Mesendoderm (in vitro differentiated cells): ENCODE measurements around the gene TRIM13.
"Not testable (repeated sequence)": the region's sequence is repeated elsewhere in the genome, so short reads cannot be mapped to it uniquely, and the experiment has no call there.

Source experiments
- DNase-seq: peaks from one replicate; pipeline ENCODE4 v3.0.0; 2013
- H2AK5ac ChIP-seq: 2 replicates; pipeline ENCODE4 v1.6.1; 2013; ENCODE audit warnings: low read length, inconsistent platforms
- H2BK120ac ChIP-seq: 2 replicates; pipeline ENCODE4 v1.6.1; 2013; ENCODE audit warnings: low read depth, mild to moderate bottlenecking, low read length, moderate library complexity, mixed read lengths
- H2BK15ac ChIP-seq: replicated peaks from 2 replicates; pipeline ENCODE4 v1.6.1; 2013; ENCODE audit warnings: low read depth, mild to moderate bottlenecking, moderate library complexity
- H2BK5ac ChIP-seq: 2 replicates; pipeline ENCODE4 v1.6.1; 2013; ENCODE audit warnings: low read length, inconsistent platforms
- H3K18ac ChIP-seq: 2 replicates; pipeline ENCODE4 v1.6.1; 2013; ENCODE audit warnings: mild to moderate bottlenecking, low read length, mixed read lengths
- H3K23ac ChIP-seq: one replicate; pipeline ENCODE4 v1.6.1; 2013; ENCODE audit warnings: low read length
- H3K27ac ChIP-seq: 2 replicates; pipeline ENCODE4 v1.5.1; 2013; ENCODE audit warnings: low read depth, mild to moderate bottlenecking, inconsistent platforms, low read length, moderate library complexity
- H3K27me3 ChIP-seq: 2 replicates; pipeline ENCODE4 v1.6.1; 2013; ENCODE audit warnings: low read length, control low read depth, mild to moderate bottlenecking, inconsistent platforms; ENCODE audit not compliant: insufficient read depth, poor library complexity
- H3K36me3 ChIP-seq: 2 replicates; pipeline ENCODE4 v1.6.1; 2013; ENCODE audit warnings: low read length, inconsistent platforms; ENCODE audit not compliant: control insufficient read depth, insufficient read depth
- H3K4ac ChIP-seq: one replicate; pipeline ENCODE4 v1.6.1; 2013; ENCODE audit warnings: low read depth, mild to moderate bottlenecking, low read length, moderate library complexity
- H3K4me1 ChIP-seq: 2 replicates; pipeline ENCODE4 v1.6.1; 2013; ENCODE audit warnings: low read depth, low read length, inconsistent platforms; ENCODE audit not compliant: control insufficient read depth
- H3K4me2 ChIP-seq: 2 replicates; pipeline ENCODE4 v1.6.1; 2013; ENCODE audit warnings: low read length
- H3K4me3 ChIP-seq: 2 replicates; pipeline ENCODE4 v1.5.1; 2013; ENCODE audit warnings: mild to moderate bottlenecking, low read length
- H3K56ac ChIP-seq: one replicate; pipeline ENCODE4 v1.6.1; 2013; ENCODE audit warnings: low read length
- H3K79me1 ChIP-seq: 2 replicates; pipeline ENCODE4 v1.6.1; 2013; ENCODE audit warnings: low read length, inconsistent platforms
- H3K79me2 ChIP-seq: 2 replicates; pipeline ENCODE4 v1.6.1; 2013; ENCODE audit warnings: mild to moderate bottlenecking, low read length; ENCODE audit not compliant: control insufficient read depth, insufficient read depth
- H3K9ac ChIP-seq: 2 replicates; pipeline ENCODE4 v1.6.1; 2013; ENCODE audit warnings: low read length, inconsistent platforms
- H4K5ac ChIP-seq: one replicate; pipeline ENCODE4 v1.6.1; 2013; ENCODE audit warnings: low read length
- H4K8ac ChIP-seq: one replicate; pipeline ENCODE4 v1.6.1; 2013; ENCODE audit warnings: low read depth, mild to moderate bottlenecking, control low read depth, low read length, moderate library complexity
- WGBS: extraction: QIAGEN DNeasy Blood & Tissue Kit; methylation state at CpG from one replicate; pipeline ENCODE4 v1.1.7; 2013; ENCODE audit warnings: low lambda C conversion rate, missing lambda C conversion rate; ENCODE audit not compliant: insufficient coverage; ENCODE audit errors: extremely low coverage; 5-methylcytosine and 5-hydroxymethylcytosine counted together

TRIM13 gene

DNA sequence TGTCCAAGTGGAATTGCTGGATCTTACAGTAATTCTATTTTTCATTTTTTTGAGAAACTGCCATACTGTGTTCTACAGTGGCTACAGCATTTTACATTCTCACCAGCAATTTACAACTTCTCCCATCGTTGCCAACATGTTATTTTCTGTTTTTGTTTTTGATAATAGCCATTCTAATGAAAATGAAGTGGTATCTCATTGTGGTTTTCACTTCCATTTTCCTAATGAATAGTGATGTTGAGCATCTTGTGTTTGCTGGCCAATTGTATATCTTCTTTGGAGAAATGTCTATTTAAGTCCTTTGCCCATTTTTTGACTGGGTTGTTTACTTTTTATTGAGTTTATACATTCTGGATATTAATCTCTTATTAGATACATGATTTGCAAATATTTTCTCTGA, 57.0 kb downstream of the TRIM13 start:
- H2BK15ac ChIP-seq = no peak overlapping the region
- H3K79me1 ChIP-seq = peaks cover 1% of the 10 kb centered on the region
- no peaks in the 10 kb centered on the region for H3K4me1 ChIP-seq
- H4K5ac ChIP-seq = no peak overlapping the region
- no peaks in the 10 kb centered on the region for H3K27me3 ChIP-seq
- no peak overlapping the region for H4K8ac ChIP-seq
- no peak overlapping the region for H3K23ac ChIP-seq
- no peaks in the 10 kb centered on the region for H3K36me3 ChIP-seq
- no peaks in the 10 kb centered on the region for H3K79me2 ChIP-seq
- H3K27ac ChIP-seq = no peak overlapping the region
- H2AK5ac ChIP-seq = no peak overlapping the region
- no peak overlapping the region for H3K9ac ChIP-seq
- DNase-seq = no peak
- WGBS = no CpG with 5 or more reads among the region's 1 CpG
- no peak overlapping the region for H3K4me2 ChIP-seq
- no peak overlapping the region for H3K4me3 ChIP-seq
- H2BK5ac ChIP-seq = no peak overlapping the region
- no peak overlapping the region for H3K4ac ChIP-seq
- no peak overlapping the region for H2BK120ac ChIP-seq
- H3K56ac ChIP-seq = no peak overlapping the region
- no peak overlapping the region for H3K18ac ChIP-seq

GRCh38 chr13:50055454-50055853, 58.6 kb downstream of the TRIM13 start:
- DNase-seq = no peak
- no peak overlapping the region for H2BK120ac ChIP-seq
- peaks cover 3% of the 10 kb centered on the region for H3K79me1 ChIP-seq
- H3K79me2 ChIP-seq = no peaks in the 10 kb centered on the region
- no CpG with 5 or more reads among the region's 1 CpG for WGBS
- H3K18ac ChIP-seq = no peak overlapping the region
- no peak overlapping the region for H3K4me2 ChIP-seq
- no peak overlapping the region for H3K4ac ChIP-seq
- no peak overlapping the region for H4K8ac ChIP-seq
- peaks cover 2% of the 10 kb centered on the region for H3K36me3 ChIP-seq
- no peak overlapping the region for H2AK5ac ChIP-seq
- no peaks in the 10 kb centered on the region for H3K4me1 ChIP-seq
- no peak overlapping the region for H4K5ac ChIP-seq
- no peak overlapping the region for H2BK15ac ChIP-seq
- H3K27ac ChIP-seq = no peak overlapping the region
- no peak overlapping the region for H2BK5ac ChIP-seq
- no peak overlapping the region for H3K4me3 ChIP-seq
- H3K56ac ChIP-seq = no peak overlapping the region
- no peaks in the 10 kb centered on the region for H3K27me3 ChIP-seq
- H3K23ac ChIP-seq = no peak overlapping the region
- no peak overlapping the region for H3K9ac ChIP-seq

DNA sequence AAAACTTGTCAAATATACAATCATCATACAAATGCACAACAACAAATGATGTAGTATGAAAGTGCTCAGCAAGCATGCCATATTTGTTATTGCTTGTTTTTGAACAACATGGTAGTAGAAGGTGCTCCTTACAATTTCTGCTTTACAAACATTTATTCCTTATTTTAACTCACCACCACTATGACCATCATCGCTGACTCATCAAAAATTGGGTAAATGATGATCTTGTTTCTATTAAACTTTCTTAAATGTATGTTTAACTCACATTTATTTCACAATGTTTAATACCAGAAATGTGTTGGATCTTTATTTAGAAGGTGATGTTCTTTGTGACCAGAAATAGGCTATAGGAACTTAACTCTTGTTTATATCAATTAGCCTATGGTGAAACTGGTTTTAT, 63.9 kb downstream of the TRIM13 start:
- Histone ChIP-seq H3K4me2 (no peak overlapping the region), H3K56ac (no peak overlapping the region), H3K79me1 (peaks cover 2% of the 10 kb centered on the region), H2AK5ac (no peak overlapping the region), H3K36me3 (peaks cover 2% of the 10 kb centered on the region), H4K8ac (no peak overlapping the region), H4K5ac (no peak overlapping the region), H2BK5ac (no peak overlapping the region), H3K23ac (no peak overlapping the region), H3K27ac (no peak overlapping the region), H3K4me3 (no peak overlapping the region), H2BK15ac (no peak overlapping the region), H2BK120ac (no peak overlapping the region), H3K9ac (no peak overlapping the region), H3K4ac (no peak overlapping the region), H3K79me2 (no peaks in the 10 kb centered on the region), H3K27me3 (no peaks in the 10 kb centered on the region), H3K18ac (no peak overlapping the region), H3K4me1 (no peaks in the 10 kb centered on the region)
- DNase-seq = no peak
- WGBS = no CpG with 5 or more reads among the region's 1 CpG

GRCh38 chr13:50062336-50062735, 65.5 kb downstream of the TRIM13 start:
- WGBS = no CpG with 5 or more reads among the region's 7 CpGs
- not testable (repeated sequence) for H3K27me3 ChIP-seq, H3K4ac ChIP-seq, H3K4me3 ChIP-seq, H2BK15ac ChIP-seq, H3K23ac ChIP-seq, H3K79me2 ChIP-seq, DNase-seq, H4K8ac ChIP-seq, H3K56ac ChIP-seq, H3K27ac ChIP-seq, H3K79me1 ChIP-seq, H3K4me2 ChIP-seq, H2BK5ac ChIP-seq, H4K5ac ChIP-seq, H2AK5ac ChIP-seq, H3K18ac ChIP-seq, H2BK120ac ChIP-seq, H3K36me3 ChIP-seq, H3K9ac ChIP-seq, H3K4me1 ChIP-seq

GRCh38 chr13:50065712-50066111, 68.9 kb downstream of the TRIM13 start:
- H3K79me2 ChIP-seq = no peaks in the 10 kb centered on the region
- no peak overlapping the region for H3K56ac ChIP-seq
- H2BK120ac ChIP-seq = no peak overlapping the region
- no peaks in the 10 kb centered on the region for H3K79me1 ChIP-seq
- no peaks in the 10 kb centered on the region for H3K36me3 ChIP-seq
- no peak overlapping the region for H3K23ac ChIP-seq
- no peak for DNase-seq
- H2BK5ac ChIP-seq = no peak overlapping the region
- H3K4me1 ChIP-seq = no peaks in the 10 kb centered on the region
- no peak overlapping the region for H2BK15ac ChIP-seq
- H3K27ac ChIP-seq = no peak overlapping the region
- H3K4me3 ChIP-seq = no peak overlapping the region
- no peak overlapping the region for H3K4ac ChIP-seq
- H4K5ac ChIP-seq = no peak overlapping the region
- H3K18ac ChIP-seq = no peak overlapping the region
- H2AK5ac ChIP-seq = no peak overlapping the region
- no peak overlapping the region for H3K4me2 ChIP-seq
- no CpG with 5 or more reads among the region's 1 CpG for WGBS
- H3K9ac ChIP-seq = no peak overlapping the region
- no peaks in the 10 kb centered on the region for H3K27me3 ChIP-seq
- no peak overlapping the region for H4K8ac ChIP-seq
